Measurements from ENCODE around the gene WFDC6. TPM values are rescaled to one million over a fixed set of nuclear protein-coding genes. Genes with fewer than 3 reads are reported as not detected.

WFDC6 gene
- total and polyA plus RNA-seq, 4 donors = 0.24 to 2.3 (median 1.0) TPM; not detected in 1

GRCh38 chr20:45555198-45555597 lies 15.9 kb upstream of the WFDC6 start:
- Histone ChIP-seq H3K4me1 (ENCODE audit: control insufficient read depth in 5 of 5, insufficient read depth in 5 of 5, low read length in 5 of 5) (no peaks in the 10 kb centered on the region), H3K36me3 (ENCODE audit: control insufficient read depth in 4 of 4, insufficient read depth in 4 of 4, low read length in 4 of 4) (no peaks in the 10 kb centered on the region), H3K4me3 (no peak overlapping the region), H3K27me3 (ENCODE audit: control insufficient read depth in 3 of 3, insufficient read depth in 3 of 3, low read length in 2 of 3) (no peaks in the 10 kb centered on the region), H3K9ac (ENCODE audit: insufficient read depth in 1 of 2, low read length in 2 of 2) (no peak overlapping the region), H3K9me3 (ENCODE audit: control insufficient read depth in 4 of 4, insufficient read depth in 3 of 4, low read length in 3 of 4) (no peaks in the 10 kb centered on the region), H3K27ac (ENCODE audit: low read depth in 1 of 2, low read length in 1 of 2) (no peak overlapping the region)
- no peak for DNase-seq
- WGBS, 2 donors = 78 to 89% methylated on average over 1 of the region's 1 CpG
- no peak for TF ChIP-seq CTCF (IDR thresholded peaks at IDR 0.05; ENCODE audit: control extremely low read depth, extremely low read depth)
- no peak for ATAC-seq (ENCODE audit: insufficient read depth, low FRiP score)

GRCh38 chr20:45552456-45552855 lies 13.2 kb upstream of the WFDC6 start:
- no peak for ATAC-seq (ENCODE audit: insufficient read depth, low FRiP score)
- DNase-seq = no peak
- H3K4me3 ChIP-seq = no peak overlapping the region

GRCh38 chr20:45550765-45551164 lies 11.5 kb upstream of the WFDC6 start:
- ATAC-seq (ENCODE audit: insufficient read depth, low FRiP score) (no peak), DNase-seq (no peak)
- no peaks in the 10 kb centered on the region for H3K36me3 ChIP-seq (ENCODE audit: control insufficient read depth in 4 of 4, insufficient read depth in 4 of 4, low read length in 4 of 4)
- TF ChIP-seq CTCF (IDR thresholded peaks at IDR 0.05; ENCODE audit: control extremely low read depth, extremely low read depth) = no peak
- no peak overlapping the region for H3K27ac ChIP-seq (ENCODE audit: low read depth in 1 of 2, low read length in 1 of 2)
- H3K9me3 ChIP-seq (ENCODE audit: control insufficient read depth in 4 of 4, insufficient read depth in 3 of 4, low read length in 3 of 4) = no peaks in the 10 kb centered on the region
- H3K27me3 ChIP-seq (ENCODE audit: control insufficient read depth in 3 of 3, insufficient read depth in 3 of 3, low read length in 2 of 3) = no peaks in the 10 kb centered on the region
- H3K4me1 ChIP-seq (ENCODE audit: control insufficient read depth in 5 of 5, insufficient read depth in 5 of 5, low read length in 5 of 5) = no peaks in the 10 kb centered on the region
- no peak overlapping the region for H3K4me3 ChIP-seq
- no peak overlapping the region for H3K9ac ChIP-seq (ENCODE audit: insufficient read depth in 1 of 2, low read length in 2 of 2)

More at GRCh38 chr20:45552456-45552855, 13.2 kb upstream of the WFDC6 start:
- Histone ChIP-seq H3K27me3 (ENCODE audit: control insufficient read depth in 3 of 3, insufficient read depth in 3 of 3, low read length in 2 of 3) (no peaks in the 10 kb centered on the region), H3K4me1 (ENCODE audit: control insufficient read depth in 5 of 5, insufficient read depth in 5 of 5, low read length in 5 of 5) (no peaks in the 10 kb centered on the region), H3K9me3 (ENCODE audit: control insufficient read depth in 4 of 4, insufficient read depth in 3 of 4, low read length in 3 of 4) (no peaks in the 10 kb centered on the region), H3K9ac (ENCODE audit: insufficient read depth in 1 of 2, low read length in 2 of 2) (no peak overlapping the region), H3K36me3 (ENCODE audit: control insufficient read depth in 4 of 4, insufficient read depth in 4 of 4, low read length in 4 of 4) (no peaks in the 10 kb centered on the region), H3K27ac (ENCODE audit: low read depth in 1 of 2, low read length in 1 of 2) (no peak overlapping the region)
- 72 to 74% methylated on average over 2 of the region's 2 CpGs for WGBS, 2 donors
- no peak for TF ChIP-seq CTCF (IDR thresholded peaks at IDR 0.05; ENCODE audit: control extremely low read depth, extremely low read depth)

GRCh38 chr20:45548410-45548809 lies 9.1 kb upstream of the WFDC6 start:
- WGBS, 2 donors = 82 to 90% methylated on average over 7 of the region's 7 CpGs
- Histone ChIP-seq H3K9ac (ENCODE audit: insufficient read depth in 1 of 2, low read length in 2 of 2) (no peak overlapping the region), H3K27me3 (ENCODE audit: control insufficient read depth in 3 of 3, insufficient read depth in 3 of 3, low read length in 2 of 3) (peaks cover 0 to 3% (median 0%) of the 10 kb centered on the region in 3 donors), H3K27ac (ENCODE audit: low read depth in 1 of 2, low read length in 1 of 2) (no peak overlapping the region), H3K4me3 (no peak overlapping the region), H3K9me3 (ENCODE audit: control insufficient read depth in 4 of 4, insufficient read depth in 3 of 4, low read length in 3 of 4) (peaks cover 0 to 2% (median 0%) of the 10 kb centered on the region in 4 donors), H3K4me1 (ENCODE audit: control insufficient read depth in 5 of 5, insufficient read depth in 5 of 5, low read length in 5 of 5) (no peaks in the 10 kb centered on the region), H3K36me3 (ENCODE audit: control insufficient read depth in 4 of 4, insufficient read depth in 4 of 4, low read length in 4 of 4) (no peaks in the 10 kb centered on the region)
- ATAC-seq (ENCODE audit: insufficient read depth, low FRiP score) = no peak
- no peak for DNase-seq
- TF ChIP-seq CTCF (IDR thresholded peaks at IDR 0.05; ENCODE audit: control extremely low read depth, extremely low read depth) = no peak

Data from lung (tissue), 12 donors.